DMS53 treated with DMSO at 0.1 percent for 48 hours (cell line): ENCODE measurements around the gene KY.

Experiments
- DNase-seq: peaks from one replicate; lab custom pipeline; 2025; ENCODE audit not compliant: unreplicated experiment; lab: John Stamatoyannopoulos, UW

The KY gene

GRCh38 chr3:134559591-134559990 lies 91.2 kb downstream of the KY start:
- no peak for DNase-seq
